ENCODE results near the gene UMODL1.

Gene UMODL1

GRCh38 chr21:42169758-42170157 is 98.6 kb downstream of the UMODL1 start:
- H3K4me3 ChIP-seq (replicated peaks; ENCODE audit: low read depth, low read length): no peak overlapping the region
- no peak for DNase-seq (ENCODE audit: low read depth)
- no peak for TF ChIP-seq CTCF (IDR thresholded peaks at IDR 0.05; ENCODE audit: low read length, missing control alignments)

- no peak for DNase-seq (ENCODE audit: low read depth)
- no peak overlapping the region for H3K4me3 ChIP-seq (replicated peaks; ENCODE audit: low read depth, low read length)
- no peak for TF ChIP-seq CTCF (IDR thresholded peaks at IDR 0.05; ENCODE audit: low read length, missing control alignments)
Observed at GRCh38 chr21:42171091-42172053, 100.3 kb downstream of the UMODL1 start.

- no peak overlapping the region for H3K4me3 ChIP-seq (replicated peaks; ENCODE audit: low read depth, low read length)
- TF ChIP-seq CTCF (IDR thresholded peaks at IDR 0.05; ENCODE audit: low read length, missing control alignments): no peak
- DNase-seq (ENCODE audit: low read depth): no peak
Observed at GRCh38 chr21:42172596-42173483, 101.7 kb downstream of the UMODL1 start.

GRCh38 chr21:42174173-42174572 is 103.1 kb downstream of the UMODL1 start:
- DNase-seq (ENCODE audit: low read depth): no peak
- no peak overlapping the region for H3K4me3 ChIP-seq (replicated peaks; ENCODE audit: low read depth, low read length)
- TF ChIP-seq CTCF (IDR thresholded peaks at IDR 0.05; ENCODE audit: low read length, missing control alignments): no peak

- no peak for TF ChIP-seq CTCF (IDR thresholded peaks at IDR 0.05; ENCODE audit: low read length, missing control alignments)
- no peak overlapping the region for H3K4me3 ChIP-seq (replicated peaks; ENCODE audit: low read depth, low read length)
- DNase-seq (ENCODE audit: low read depth): no peak
Observed at GRCh38 chr21:42175110-42175710, 104.1 kb downstream of the UMODL1 start.

GRCh38 chr21:42176859-42177258 is 105.7 kb downstream of the UMODL1 start:
- DNase-seq (ENCODE audit: low read depth): no peak
- H3K4me3 ChIP-seq (replicated peaks; ENCODE audit: low read depth, low read length): no peak overlapping the region
- no peak for TF ChIP-seq CTCF (IDR thresholded peaks at IDR 0.05; ENCODE audit: low read length, missing control alignments)

Measured in fibroblast of pulmonary artery (primary cell).